Head of caudate nucleus (tissue), 42 donors: ENCODE results near the gene ZFPL1.

Experiments used
- DNase-seq, 42 donors: peaks; one replicate each; pipeline versions ENCODE4 v3.0.0 to v3.0.0-alpha.2; 2020 to 2021; ENCODE audit warnings: mixed read lengths in 7 of 42
- intact Hi-C: fragments of 100-400 bp; cut with DNase I; formaldehyde crosslinking; loops from one replicate; pipeline ENCODE4 v1.15.0; 2022

Gene ZFPL1

DNA sequence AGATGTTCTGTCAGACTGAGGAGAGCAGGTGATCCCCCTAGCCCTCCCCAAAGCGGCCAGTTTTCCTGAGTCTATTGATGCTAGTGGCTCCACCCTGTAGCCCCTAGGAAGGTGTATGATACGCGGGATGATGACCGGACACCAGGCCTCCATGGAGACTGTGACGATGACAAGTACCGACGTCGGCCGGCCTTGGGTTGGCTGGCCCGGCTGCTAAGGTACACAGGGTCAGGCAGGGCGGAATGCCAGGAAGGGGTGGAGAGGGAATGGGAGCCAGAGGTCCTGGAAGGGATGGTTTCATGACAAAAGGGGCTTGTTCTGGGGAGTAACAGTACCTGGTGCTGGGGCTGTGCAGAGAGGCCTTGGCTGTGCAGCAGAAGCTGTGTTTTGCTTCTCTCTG lies 3.2 kb downstream of the ZFPL1 start:
- intact Hi-C loops, result no loop called here

GRCh38 chr11:65087827-65088226 lies 3.8 kb downstream of the ZFPL1 start:
- intact Hi-C loops, result no loop called here
- DNase-seq, result no peak

More for the DNA sequence above, 3.2 kb downstream of the ZFPL1 start:
- DNase-seq, result no peak

DNA sequence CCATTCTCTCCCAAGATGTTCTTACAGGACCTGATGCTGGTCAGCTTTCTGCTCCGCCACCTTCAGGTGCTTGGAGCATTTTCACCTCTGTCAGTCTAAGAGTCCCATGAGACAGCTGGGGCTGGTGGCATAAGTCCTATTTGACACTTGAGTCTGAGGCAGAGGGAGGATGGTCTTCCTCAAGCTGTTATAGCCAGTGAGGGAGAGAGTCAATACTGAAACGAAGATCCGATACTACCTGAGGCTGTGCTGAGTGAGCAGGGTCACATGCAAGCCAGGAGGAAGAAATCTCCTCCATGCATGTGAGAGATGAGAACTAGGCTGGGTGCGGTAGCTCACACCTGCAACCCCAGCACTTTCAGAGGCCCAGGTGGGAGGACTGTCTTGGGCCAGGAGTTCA lies 5.6 kb downstream of the ZFPL1 start:
- intact Hi-C loops, result no loop called here
- DNase-seq, result no peak

DNA sequence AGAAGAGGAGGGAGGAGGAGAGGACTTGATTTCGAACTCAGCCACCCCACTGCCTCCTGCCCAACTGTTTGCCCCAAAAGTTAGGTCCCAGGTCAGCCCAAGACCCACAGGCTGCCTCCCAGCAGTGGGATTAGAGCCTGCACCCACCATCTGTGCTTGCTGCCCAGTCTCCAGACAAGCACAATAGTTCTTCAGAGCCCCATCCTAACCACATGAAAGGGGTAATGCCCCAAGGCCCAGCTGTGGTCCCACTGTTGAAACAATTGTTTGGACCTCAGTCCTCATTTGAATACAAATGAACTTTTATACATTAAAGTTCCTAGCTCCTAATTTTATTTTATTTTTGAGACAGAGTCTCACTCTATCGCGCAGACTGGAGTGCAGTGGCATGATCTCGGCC lies 6.6 kb downstream of the ZFPL1 start:
- peak in 30 of 42 donors; percentile 16 to 76 (median 51) for DNase-seq
- intact Hi-C loops, result no loop called here

- no peak for DNase-seq
- intact Hi-C loops, result no loop called here
These were observed 11.4 kb downstream of the ZFPL1 start for GRCh38 chr11:65095427-65095826.

DNA sequence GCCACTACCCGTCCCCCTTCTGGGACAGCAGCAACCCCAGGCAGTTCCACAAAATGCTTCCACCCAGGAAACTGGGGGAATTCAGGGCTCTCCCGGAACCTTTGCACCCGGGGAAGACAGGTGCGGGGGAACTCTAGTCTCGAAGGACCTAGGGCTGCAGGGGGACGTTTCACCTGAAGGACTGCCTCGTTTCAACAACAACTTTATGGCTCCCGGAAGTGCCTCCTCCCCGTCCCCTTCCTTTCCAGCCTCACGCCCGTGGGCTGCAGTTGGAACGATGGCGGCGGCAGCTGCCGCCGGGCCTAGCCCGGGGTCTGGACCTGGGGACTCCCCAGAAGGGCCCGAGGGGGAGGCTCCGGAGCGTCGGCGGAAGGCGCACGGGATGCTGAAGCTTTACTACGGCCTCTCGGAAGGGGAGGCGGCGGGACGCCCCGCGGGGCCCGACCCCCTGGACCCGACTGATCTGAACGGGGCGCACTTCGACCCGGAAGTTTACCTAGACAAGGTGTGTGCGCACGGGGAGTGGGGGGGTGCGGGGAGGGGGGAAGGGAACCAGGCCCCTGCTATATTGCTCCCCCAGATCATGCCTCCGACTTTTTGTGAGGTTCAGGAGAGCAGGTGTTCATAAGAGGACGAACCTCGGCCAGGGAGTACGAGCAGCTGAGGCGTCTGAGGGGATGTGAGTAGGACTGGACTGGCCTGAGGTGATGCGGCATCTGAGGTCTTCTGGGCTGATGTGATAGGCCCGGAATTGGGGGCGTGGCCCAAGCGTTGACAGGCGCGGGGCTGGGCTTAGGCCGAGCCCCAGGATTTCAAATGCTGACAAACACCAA lies 12.2 kb downstream of the ZFPL1 start, which contains the start of gene VPS51:
Gene VPS51, plus strand, starts transcription at position 241 of the 833 bp plus-strand sequence. Its CDS starts 37 bp downstream, at position 278.
- DNase-seq, result peak; percentile 78 to 95 (median 88)
- intact Hi-C loops, result loop anchor here (1.0 kb wide), 1 partner anchor 12 kb away; the partner anchor contains the start of genes CDCA5 and ZFPL1

GRCh38 chr11:65096926-65097325 lies 12.9 kb downstream of the ZFPL1 start:
- DNase-seq, result peak in 1 of 42 donors; percentile 29
- intact Hi-C loops, result loop anchor here (1.0 kb wide), 1 partner anchor 13 kb away; the partner anchor contains the start of genes CDCA5 and ZFPL1

DNA sequence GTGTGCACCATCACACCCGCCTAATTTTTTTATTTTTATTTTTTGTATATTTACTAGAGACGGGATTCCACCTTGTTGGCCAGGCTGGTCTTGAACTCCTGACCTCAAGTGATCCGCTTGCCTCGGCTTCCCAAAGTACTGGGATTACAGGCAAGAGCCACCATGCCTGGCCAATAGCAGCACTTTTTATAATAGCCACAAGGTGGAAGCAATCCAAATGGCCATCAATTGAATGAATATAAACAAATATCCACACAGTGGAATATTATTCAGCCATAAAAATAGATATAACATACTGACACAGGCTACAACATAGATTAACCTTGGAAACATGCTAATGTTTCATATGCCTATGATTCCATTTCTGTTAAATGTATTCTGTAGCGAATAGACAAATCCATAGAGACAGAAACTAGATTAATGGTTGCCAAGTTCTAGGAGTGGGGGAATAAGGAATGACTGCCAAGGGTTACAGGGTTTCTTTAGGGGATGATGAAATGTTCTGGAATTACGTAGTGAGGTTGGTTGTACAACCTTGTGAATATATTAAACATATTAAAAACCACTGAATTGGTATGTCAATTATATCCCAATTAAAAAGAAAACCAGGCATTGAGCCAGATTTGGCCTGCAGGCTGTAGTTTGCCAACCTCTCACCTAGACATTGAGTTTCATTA lies 16.8 kb downstream of the ZFPL1 start:
- intact Hi-C loops, result no loop called here
- DNase-seq, result no peak

GRCh38 chr11:65102142-65103095 lies 18.4 kb downstream of the ZFPL1 start:
- intact Hi-C loops, result no loop called here
- DNase-seq, result peak in 19 of 42 donors; percentile 25 to 84 (median 55)

DNA sequence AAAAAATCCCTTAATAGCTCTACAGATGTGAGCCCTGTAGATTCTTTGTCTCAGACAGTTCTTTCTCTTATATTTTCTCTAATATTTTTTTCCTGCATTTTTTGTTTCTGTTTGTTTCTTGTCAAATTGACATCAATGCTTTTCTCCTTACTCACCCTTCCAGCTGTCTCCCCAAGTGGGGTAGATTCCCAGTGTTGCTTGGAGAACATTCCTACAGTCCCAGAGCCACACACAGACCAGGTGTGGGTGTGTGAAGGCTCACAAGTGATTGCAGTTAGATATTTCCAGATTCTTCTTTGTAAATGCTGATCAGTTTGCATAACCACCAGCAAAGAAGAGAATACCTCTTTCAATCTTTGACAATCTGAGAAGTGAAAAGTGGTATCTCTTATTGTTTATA lies 19.5 kb downstream of the ZFPL1 start:
- no peak for DNase-seq
- intact Hi-C loops, result no loop called here

DNA sequence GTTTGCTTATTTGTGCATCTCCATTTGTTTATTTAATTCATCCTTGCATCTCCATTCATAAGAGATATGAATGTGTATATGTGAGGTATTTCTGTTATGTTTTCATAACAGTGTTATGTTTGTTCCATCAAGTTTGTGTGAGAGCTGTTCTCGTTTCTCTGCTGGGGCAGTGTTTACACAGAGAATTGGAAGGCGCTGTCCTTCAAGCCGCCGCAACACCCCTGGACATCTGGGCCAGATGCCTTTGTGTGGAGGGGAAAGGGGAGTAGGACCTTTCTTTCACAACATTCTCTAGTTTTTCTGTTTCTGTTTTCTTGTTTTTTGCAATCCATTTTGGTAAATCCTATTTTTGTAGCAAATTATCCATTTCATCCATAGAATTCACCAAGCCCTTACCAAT lies 20.6 kb downstream of the ZFPL1 start:
- peak in 5 of 42 donors; percentile 33 to 59 (median 48) for DNase-seq
- intact Hi-C loops, result no loop called here

DNA sequence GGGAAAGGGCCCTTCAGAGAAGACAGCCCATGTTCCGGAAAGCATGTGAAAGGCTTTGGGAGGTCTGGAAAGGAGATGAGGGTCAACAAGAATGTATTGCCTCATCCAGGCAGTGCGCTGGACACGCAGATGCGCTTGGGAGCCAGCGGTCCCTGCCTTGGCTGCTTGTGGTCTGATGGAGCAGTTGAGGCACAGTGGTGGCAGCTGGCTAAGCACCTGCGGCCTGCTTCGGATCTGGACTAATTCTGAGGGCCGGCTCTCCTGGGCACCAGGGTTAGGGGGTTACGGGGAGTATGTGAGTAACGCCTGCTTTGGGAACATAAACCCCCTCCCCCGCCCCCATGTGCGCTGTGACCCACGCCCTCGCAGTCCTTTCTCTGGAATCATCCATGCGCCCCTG lies 23.1 kb downstream of the ZFPL1 start:
- intact Hi-C loops, result no loop called here
- DNase-seq, result no peak

GRCh38 chr11:65107751-65108468 lies 23.9 kb downstream of the ZFPL1 start:
- intact Hi-C loops, result no loop called here
- DNase-seq, result no peak

DNA sequence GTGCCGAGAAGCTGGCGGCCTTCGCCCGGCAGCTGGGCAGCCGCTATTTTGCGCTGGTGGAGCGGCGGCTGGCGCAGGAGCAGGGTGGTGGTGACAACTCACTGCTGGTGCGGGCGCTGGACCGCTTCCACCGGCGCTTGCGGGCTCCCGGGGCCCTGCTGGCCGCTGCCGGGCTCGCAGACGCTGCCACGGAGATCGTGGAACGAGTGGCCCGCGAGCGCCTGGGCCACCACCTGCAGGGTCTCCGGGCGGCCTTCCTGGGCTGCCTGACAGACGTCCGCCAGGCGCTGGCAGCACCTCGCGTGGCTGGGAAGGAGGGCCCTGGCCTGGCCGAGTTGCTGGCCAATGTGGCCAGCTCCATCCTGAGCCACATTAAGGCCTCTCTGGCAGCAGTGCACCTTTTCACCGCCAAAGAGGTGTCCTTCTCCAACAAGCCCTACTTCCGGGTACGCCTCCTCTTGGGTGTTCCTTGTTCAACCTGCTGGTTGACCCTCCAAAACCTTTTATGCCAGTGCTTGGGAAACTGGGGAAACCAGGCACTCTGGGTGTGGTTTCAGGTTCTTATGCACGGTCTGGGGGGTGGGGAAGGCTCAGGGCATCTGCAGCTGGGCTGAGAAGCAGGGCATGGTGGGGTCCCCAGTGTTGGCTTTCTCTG lies 24.6 kb downstream of the ZFPL1 start:
- DNase-seq, result no peak
- intact Hi-C loops, result no loop called here

DNA sequence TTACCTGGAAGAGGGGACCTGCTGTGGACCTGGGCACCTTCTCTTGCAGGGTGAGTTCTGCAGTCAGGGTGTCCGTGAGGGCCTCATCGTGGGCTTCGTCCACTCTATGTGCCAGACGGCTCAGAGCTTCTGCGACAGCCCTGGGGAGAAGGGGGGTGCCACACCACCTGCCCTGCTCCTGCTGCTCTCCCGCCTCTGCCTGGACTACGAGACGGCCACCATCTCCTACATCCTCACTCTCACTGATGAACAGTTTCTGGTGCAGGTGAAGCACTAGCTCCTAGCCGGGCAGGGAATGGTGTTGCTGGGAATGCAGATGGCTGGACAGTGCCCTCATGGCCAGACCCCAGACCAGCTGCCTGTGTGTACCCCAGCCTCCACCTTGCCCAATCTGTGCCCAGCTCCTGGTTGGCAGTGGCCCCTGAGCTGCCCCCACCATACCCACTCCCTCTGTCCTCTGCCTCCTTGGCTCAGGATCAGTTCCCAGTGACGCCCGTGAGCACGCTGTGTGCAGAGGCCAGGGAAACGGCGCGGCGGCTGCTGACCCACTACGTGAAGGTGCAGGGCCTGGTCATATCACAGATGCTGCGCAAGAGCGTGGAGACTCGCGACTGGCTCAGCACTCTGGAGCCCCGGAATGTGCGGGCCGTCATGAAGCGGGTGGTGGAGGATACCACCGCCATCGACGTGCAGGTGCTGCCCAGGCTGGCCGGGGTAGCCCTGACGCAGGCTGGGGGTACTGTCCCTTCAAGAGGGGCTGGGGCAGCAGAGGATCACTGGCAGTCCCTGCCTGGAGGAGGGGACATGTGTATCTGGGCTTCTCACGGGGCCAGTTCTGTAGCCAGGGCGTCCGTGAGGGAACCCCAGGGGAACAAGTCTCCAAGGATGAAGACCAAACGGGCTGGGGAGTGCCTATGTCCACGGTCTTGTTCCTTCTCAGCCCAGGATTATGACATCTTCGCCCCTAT lies 25.5 kb downstream of the ZFPL1 start:
- no peak for DNase-seq
- intact Hi-C loops, result loop anchor here (10.0 kb wide), 1 partner anchor 185 kb away; the partner anchor contains the start of gene PPP2R5B

DNA sequence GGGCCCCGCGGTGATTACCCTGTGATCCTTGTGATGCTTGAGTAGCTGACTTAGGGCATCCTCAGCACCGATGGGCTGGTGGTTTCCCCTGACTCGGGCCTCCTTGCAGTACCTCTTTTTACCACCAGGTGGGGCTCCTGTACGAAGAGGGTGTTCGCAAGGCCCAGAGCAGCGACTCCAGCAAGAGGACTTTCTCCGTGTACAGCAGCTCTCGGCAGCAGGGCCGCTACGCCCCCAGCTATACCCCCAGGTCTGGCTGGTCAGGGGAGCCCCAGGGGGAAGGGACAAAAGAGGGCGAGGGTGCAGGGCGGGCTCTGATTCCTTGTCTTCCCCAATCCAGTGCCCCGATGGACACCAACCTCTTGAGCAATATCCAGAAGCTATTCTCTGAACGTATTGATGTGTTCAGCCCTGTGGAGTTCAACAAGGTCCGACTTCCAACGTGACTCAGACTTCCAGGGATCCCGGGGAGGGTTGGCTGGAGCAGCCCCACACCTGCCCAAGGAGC lies 26.4 kb downstream of the ZFPL1 start:
- peak; percentile 70 to 98 (median 93) for DNase-seq
- intact Hi-C loops, result loop anchor here (10.0 kb wide), 1 partner anchor 186 kb away; the partner anchor contains the start of gene PPP2R5B
